GM18868 (cell line): Measurements from ENCODE around the gene PARD6A.
A peak's percentile ranks its signal among the peaks of the same experiment; 100 is the strongest.

Source experiments
- ATAC-seq: cut with Tn5 transposase; IDR thresholded peaks from one replicate; pipeline ENCODE4 v1.9.1; 2021; ENCODE audit warnings: mild to moderate bottlenecking, moderate library complexity; ENCODE audit not compliant: unreplicated experiment

PARD6A gene

DNA sequence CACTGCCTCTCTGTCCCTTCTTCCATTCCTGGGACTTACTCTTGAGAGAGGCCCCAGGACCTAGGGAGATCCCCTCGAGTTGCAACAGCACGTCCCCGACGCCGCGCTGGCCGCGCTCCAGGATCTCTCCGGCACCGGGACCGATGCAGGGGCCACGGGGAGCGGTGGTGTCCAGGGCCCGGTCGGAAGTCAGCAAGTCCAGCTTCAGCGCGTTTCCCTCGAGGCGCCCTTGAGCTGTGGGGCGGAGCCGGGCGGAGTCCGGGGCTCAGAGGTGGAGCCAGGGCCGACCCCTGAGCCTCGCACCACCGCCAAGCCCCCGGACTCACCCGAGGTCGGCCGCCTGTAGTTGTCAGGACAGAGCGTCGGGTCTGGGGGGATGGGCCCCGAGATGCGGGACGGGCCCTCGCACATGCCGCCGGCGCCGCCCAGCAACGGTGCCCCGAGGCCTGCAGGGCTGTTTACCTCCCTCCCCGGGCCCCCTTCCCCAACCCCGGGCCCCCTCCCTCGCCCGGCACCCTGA, 5.3 kb downstream of the PARD6A start:
- no peak for ATAC-seq

DNA sequence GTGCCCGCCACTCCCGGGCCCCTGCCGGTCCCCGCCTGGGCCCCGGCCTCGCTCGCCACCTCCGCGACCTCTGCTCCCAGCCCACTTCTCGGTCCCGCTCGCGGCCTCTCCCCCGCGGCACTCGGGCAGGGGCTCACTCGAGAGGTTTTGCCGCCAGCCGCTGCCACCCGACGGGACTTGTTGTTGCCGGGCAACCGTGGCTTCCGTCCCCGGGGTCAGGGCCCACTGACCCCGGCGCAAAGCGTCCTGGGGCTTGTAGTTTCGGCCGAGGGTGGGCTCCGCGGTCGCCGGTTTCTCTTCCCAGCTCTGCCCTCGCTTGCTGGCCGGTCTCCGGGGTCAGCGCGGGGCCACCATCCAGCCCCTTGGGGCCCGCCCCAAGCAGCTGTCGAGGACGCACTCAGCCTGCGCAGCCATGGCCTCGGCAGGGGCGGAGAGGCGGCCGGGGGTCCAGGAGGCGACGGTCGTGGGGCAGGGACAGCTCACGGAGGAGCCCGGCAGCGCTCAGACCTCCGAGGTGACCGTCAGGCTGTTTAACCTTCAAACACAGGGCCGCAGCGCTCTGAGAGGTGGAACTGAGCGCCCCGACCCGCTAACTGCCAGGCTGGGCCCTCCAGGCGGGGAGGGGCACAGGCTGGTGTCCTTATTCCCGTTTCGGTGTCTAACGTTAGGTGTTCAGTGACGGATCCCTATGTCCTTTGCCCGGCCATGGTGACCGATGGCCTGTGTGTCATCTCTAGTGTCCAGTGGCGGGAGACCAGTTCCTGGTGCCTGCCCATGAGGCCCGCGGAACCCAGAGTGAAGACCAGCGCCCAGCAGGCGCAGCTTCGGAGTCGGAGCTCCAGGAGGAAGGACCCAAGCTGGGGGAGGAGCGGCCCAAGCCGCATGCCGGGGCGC, 6.0 kb downstream of the PARD6A start, which contains the start of the genes C16orf86 and ENKD1:
C16orf86 (plus strand) TSS at position 256 of the 894 bp plus-strand sequence; CDS start at position 413, 157 bp downstream.
ENKD1 (minus strand) TSS at position 192 of the 894 bp plus-strand sequence. CDS start 308 bp downstream, outside the sequence.
- peak; percentile 44 for ATAC-seq

DNA sequence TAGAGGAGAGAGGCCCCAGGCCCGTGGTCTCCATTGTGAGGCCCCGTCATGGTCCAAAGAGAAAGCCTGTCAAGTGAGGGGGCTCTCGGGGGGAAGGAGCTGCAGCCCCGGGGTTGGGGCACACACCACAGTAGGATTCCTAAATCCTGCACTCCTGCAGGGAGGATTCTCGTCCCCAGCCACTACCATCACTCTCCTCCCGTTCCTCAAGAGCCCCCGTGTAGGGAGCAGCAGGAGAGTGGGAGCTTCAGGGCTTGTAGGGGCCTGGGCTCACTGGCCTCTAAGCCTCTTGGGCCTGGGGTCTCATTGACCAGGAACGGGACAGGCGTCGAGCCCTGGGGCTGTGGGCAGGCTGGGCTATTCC, 6.7 kb downstream of the PARD6A start:
- no peak for ATAC-seq

DNA sequence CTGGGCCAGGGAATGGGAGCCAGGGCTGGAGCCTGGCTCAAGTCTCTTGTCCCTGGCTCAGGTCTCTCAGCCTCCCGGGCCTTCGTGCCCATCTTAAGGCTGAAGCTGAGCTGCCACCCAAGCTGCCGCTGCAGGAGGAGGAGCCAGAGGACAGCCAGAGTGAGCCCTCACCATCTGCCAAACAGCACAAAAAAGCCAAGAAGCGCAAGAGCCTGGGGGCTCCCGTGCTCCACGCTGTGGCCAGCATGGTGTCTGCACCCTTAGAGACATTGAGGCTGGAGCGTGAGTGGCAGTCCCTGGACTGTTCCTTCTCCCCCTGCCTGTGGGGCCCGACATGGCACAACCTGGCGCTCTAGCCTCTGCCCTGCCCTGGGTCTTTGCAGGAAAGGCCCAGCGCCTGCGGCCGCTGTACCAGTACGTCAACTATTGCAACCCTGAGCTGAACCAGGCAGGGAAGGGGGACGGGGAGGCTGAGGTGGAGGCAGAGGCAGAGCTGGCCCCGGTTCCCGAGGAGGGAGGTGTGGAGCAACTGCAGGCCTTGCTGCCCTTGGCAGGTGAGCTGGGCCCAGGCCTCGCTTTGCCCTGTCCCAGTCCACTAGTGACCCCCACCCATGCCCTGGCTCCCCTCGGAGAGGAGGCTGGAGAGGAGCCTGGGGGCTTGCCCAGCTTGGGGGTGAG, 7.2 kb downstream of the PARD6A start:
- peak; percentile 77 for ATAC-seq

DNA sequence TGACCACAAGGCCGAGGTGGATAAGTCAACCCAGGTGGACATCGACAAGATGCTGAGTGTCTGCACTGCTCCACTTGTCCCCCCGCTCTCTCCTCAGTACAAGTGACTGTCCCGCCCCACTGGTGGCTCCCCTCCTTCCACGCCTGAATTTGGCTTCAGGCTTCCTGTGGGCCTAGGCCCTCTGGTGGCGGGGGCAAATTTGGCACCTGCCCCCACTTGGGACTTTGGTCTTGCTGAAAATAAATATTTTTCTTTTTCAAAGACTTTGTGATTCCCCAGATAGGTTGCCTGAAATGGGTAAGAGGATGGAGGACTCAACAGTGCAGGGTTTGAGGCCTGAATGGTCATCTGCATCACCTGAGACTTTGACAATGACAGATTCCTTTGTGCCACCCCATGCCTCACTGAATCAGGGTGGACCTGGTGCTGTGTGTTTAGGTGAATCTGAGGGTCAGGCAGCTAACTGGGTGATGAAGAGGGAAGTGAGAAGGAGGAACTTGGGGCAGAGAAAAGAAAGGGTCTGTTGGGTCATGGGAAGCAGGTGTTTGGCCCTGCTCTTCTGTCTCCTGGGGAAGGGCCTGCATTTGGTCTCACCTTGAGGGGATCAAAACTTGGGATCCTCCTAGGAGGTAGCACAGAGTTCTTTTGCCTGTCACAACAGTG, 7.9 kb downstream of the PARD6A start:
- no peak for ATAC-seq

DNA sequence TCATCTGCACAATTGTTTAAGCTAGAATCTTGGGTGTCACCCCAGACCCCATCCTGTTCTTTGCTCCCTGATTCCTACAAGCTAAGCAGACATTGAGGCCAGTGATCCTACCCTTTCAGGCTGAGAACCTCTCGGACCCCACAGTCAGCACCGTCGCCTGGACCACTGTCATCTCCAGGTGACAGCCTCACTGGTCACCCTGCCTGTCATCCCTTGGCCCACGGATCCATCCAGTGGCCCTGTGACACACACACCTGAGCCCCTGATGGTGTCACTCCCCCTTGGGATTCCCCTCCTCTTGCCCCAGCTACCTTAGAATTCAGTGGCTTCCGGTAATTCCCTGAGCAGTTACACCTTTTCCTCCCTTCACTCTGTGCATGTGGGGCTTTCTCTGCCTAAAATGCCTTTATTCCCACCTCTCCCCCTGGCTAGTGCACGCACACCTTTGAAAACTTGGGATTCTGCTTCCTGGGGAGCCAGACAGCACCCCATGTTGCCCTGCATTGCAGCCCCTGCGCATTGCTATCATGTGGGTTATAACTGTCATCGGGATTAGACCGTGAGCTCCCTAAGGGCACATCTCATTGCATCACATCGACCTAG, 8.8 kb downstream of the PARD6A start:
- no peak for ATAC-seq

DNA sequence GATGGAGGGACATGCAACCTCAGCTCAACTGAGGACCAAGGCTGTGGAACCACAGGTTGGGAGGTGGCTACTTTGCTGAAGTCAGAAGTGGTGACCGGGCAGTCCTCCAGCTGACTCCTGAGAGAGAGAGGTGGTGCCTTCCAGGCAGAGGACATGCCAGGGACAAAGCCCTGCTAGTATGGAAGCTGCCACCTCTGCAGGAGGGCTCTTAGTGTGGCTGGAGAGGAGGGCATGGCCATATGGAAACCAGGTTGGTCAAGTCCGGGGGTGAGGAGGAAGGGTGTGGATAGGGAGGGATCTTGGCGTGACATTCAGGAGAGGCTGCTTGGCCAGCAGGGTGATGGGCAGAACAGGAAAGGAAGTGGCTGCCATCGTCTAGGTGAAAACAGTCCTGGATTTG, 11.5 kb downstream of the PARD6A start:
- no peak for ATAC-seq

DNA sequence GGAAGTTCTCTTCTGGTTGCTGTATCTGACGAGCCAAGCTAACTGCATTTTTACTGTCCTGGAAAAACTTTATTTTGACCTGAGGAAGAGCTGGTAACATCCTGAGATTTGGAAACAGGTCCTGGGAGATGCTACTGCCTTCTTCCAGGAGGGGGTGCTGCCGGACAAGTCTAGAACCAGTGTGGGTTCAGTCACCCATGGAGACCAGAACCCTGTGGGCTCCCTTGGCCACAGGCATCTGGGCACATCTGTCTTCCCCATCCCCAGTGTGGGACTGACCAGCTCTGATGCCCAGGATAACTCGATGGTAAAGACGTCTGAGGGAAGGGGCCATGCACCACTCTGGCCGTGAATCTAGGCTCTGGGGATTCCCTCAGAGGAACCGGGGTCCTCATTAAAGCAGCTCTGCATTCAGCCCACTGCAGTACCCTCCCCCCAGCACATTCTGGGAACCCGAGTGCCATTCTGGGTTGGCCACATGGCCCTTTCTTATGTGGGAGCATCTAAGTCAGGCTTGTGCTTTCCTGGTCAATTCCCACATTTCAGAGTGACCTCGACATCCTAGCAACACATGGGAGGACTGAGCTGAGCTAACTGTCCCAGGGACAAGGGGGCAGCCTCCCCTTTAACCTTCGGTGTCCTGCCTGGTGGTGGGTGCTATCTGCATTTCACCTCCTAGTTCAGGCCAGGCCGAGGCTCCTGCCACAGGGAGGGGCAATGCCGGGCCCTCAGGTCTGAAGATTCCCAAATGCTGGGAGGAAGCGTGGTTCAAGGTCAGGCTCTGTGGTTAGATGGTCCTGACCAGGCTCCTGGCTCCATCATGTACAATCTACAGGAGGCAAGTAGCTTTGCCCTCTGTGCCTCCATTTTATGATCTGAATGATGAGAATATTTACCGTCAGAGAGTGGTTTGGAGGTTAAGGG, 12.2 kb downstream of the PARD6A start:
- no peak for ATAC-seq

DNA sequence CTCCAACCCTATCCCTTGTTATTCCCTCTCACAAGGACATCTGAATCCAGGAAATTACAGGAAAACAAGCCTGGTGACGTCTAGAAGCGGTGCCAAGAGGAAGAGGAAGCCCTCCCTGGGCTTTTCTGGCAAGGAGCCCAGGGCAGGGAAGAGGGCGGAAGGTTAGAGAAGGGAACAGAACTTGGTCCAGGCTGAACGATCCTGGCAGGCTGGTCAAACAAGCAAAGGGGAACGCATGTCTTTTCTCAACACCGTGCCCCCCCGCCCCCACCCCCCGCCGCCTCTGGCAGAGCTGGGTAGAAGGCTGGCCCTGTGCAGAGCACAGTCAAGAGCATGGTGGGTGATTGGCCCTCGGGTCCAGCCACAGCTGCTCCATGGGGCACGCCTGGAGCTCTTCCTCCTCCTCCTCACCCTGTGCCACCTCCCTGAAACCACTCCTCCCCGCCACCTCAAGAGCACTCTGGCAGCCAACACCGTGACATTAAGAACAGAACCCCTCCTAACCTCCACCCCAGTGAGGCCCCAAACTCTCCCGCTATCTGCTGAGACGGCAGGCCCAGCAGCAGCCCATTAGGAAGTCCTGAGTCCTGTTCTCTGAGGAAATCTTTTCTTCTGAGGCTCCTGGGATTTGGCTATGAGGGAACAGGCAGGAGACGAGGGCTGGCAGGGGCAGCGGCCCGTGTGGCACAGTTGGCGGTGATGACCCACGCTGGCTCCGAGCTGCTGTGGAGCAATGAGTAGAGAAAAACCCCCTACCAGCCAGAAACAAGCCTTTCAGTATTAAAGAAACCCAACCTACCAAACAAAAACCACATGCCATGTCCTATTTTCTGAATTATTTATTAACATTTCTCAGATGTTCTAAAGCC, 13.2 kb downstream of the PARD6A start:
- ATAC-seq = no peak

DNA sequence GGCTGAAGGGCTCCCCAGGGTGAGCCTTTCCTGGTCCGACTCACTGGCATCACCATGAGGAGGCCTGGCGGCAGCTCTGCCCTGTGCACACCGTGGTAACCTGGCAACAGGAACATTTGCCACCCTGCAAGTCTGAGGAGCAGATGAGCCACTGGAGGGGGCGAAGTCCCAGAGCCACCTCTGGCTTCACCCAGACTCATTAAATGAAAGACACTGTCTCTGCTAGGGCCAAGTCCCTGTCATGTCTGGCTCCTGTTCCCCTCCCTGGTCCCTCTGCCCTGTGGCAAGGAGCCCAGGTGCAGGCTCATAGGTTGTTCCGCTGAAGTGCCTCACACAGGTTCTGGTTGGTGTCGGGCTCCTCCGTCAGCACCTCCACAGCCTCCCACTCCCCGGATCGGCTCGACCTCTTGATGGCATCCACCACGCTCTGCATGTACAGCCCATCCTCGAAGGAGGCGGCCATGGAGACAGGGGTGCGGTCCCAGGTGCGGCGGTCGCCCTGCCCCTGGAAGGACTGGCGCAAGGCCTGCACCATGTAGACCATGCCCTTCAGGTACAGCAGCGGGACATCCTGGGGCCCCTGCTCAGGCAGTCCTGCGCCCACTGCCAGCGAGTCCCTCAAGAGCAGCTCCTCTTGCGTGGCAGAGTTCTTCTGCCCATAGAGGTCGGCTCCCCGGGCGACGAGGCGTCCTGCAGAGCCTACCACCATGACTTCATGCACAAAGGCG, 14.3 kb downstream of the PARD6A start:
- no peak for ATAC-seq

DNA sequence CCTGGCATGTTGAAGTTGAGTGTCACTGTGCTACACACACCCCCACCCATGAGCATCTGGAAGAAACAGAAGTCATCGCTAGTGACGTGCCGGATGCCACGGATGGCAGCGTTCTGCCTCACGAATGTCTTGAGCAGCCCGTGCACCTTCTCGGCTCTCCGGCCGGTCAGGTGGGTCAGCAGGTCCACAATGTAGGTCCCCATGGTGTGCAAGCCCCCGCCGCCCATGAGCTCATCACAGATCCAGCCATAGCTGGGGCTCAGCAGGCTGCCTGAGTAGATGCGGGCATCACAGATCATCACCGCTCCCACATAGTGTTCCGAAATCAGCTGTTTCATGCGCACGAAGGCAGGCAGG, 14.8 kb downstream of the PARD6A start:
- ATAC-seq = no peak

DNA sequence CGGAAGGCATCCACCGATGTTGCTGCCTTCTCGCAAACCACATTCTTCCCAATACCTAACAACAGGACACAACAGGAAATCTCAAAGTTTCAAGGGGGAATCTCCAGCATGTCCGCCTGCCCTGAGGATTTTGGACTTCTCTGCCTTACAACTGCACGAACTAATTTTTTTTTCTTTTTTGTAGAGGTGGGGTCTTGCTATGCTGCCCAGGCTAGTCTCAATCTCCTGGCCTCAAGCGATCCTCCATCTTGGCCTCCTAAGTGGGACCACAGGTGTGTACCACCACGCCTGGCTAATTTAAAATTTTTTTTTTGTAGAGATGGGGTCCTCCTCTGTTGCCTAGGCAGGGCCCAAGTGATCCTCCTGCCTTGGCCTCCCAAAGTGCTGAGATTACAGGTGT, 15.2 kb downstream of the PARD6A start:
- ATAC-seq = no peak

DNA sequence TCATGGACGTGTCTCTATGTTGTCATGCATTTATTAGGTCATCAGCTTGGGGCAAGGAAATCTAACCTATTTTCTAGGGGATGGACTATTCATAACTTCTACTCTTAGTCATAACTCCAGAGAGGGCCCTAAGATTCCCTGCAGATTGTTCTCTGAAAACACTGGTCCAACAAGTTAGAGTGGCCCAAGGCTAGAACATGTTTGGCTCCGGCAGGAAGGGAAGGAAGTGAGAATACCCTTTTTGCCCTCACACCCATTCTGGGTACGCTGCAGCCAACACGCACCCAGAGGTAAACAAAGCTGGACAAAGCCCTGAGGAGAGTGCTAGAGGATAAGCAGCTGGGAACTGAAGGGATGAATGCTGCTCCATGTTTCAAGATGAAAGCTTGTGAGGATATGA, 15.8 kb downstream of the PARD6A start:
- ATAC-seq = no peak

DNA sequence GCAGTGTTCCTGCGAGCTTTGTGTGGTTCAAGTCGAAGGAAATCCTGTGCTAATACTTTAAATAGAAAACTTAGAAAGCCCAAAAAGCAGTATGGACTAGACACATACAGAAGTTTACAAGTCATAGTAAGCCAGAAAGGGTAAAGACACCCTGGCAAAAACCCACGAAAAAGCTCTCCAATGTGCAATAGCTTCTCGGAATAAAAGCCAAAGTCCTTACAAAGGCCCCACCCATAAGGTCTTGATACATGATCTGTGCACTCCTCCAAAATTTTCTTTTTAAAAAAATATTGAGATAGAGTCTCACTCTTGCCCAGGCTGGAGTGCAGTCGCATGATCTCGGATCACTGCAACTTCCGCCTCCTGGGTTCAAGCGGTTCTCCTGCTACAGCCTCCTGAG, 16.2 kb downstream of the PARD6A start:
- ATAC-seq = no peak

DNA sequence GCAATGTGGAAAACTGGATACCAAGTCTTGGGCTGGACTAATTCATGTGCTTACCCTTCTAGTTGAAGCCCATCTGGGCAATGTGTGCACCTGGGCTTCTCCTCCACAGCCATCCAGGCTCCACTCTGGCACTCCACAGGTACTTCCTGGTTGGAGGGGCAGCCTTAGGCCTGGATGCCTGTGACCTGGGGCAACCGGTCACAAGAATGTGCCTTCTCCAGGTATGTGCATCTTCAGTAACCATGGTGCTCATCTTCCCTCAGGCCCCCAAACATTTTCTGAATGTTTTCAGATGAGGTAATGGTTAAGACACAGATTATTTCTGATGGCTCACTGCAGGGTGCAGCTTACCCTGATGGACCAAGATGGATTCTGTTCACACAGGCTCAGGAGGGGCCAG, 17.0 kb downstream of the PARD6A start:
- ATAC-seq = no peak

DNA sequence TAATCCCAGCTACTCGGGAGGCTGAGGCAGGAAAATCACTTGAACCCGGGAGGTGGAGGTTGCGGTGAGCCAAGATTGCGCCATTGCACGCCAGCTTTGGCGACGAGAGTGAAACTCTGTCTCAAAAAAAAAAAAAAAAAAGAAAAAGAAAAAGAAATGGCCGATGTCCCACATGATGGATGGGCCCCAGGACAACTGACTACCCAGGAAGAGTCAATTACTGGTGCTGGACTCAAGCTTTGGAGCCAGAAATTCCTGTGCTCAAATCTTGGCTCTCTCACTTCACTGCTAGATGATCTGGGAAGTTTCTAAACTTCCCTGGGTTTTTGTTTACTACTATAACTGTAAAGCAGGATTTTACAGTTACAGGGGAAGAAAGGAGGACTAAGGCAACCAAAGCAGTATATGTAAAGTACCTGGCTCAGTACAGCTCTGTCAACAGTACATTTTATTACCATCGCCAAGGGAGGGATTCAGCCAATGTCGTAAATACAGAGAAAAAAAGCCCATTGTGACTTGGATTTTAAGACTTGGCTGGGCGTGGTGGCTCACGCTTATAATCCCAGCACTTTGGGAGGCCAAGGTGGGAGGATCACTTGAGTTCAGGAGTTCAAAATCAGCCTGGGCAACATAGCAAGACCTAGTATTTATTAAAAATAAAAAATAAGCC, 17.7 kb downstream of the PARD6A start:
- ATAC-seq = no peak

DNA sequence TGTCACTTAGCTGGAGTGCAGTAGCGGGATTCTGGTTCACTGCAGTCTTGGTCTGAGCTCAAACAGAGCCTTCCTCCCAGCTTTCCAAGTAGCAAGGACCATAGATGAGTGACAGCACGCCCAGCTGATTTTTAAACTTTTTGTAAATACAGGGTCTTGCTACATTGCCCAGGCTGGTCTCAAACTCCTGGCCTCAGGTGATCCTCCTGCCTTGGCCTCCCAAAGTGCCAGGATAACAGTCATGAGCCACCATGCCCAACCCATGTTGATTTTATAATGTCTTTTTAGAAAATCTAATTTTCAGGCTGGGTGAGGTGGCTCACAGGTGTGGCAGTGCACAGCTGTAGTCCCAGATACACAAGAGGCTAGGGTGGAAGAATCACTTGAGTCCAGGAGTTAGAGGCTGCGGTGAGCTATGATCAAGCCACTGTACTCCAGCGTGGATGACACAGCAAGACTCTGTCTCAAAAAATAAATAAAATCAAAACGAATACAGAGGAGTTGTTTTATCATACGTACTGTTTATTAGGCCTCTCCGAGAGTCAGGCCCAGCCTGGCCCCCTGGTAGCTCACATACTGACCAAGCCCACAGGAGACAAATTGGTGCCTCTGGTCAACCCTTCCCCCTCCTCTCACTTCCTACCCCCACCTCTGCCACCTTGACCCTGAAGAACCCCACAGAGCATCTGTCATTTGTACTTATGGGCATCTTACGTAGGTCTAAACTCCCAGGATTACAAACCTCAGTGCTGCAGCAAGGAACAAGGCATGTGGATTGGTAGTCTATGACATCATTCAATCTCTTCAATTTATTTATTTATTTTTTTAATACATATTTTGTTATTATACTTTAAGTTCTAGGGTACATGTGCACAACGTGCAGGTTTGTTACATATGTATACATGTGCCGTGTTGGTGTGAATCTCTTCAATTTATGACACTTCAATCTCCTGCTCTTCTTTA, 19.5 kb downstream of the PARD6A start:
- ATAC-seq = no peak
